ENCODE results near the gene HAAO.

Gene HAAO

DNA sequence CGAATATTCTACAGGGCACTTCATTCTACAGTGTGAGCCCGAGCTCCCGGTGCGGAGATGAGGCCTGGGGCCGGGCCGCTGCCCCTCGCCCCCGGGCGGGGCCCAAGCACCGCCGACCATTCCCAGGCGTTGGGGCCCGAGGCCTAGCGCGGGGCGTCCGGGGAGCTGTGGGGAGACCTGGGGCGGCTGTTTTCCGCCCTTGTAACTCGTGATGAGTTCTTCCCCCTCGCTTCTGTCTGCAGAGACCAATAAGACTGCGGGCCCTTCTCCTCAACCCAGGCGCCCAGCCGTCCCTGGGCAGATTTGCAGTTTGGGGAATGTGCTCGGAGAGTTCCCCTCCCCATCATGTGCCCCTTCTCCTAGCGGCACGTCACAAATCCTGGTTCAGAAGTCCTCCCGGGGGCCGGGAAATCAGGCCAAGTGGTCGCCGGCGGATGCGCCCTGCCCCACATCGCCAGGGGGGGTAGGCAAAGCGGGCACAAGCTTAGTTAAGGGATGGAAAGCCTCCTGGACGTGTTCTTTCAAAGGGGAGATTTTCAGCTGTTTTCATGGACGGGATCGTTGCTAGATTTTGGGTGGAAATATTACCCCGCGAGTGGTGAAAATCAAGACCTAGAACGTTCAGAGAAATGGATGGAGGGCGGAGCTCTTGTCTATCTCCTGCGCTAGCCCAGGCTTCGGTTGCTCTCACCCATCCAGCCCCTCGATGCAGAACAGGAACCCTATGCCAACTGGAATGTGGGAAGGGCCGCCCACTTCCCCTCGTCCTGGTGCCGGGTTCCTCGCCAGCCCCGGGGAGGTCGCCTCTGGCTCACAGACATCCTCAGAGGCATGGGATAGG is 18.8 kb upstream of the HAAO start:
- DNase-seq (ENCODE audit: insufficient read length), result peak; percentile 49
- FAIRE-seq, result no peak
- TF ChIP-seq POLR2A (IDR thresholded peaks at IDR 0.05; ENCODE audit: low read depth, low read length) (no peak), TAF1 (IDR thresholded peaks at IDR 0.05; ENCODE audit: borderline replicate concordance, low read depth, low read length) (no peak), POLR2AphosphoS5 (IDR thresholded peaks at IDR 0.05; ENCODE audit: low read depth, low read length) (no peak)

DNA sequence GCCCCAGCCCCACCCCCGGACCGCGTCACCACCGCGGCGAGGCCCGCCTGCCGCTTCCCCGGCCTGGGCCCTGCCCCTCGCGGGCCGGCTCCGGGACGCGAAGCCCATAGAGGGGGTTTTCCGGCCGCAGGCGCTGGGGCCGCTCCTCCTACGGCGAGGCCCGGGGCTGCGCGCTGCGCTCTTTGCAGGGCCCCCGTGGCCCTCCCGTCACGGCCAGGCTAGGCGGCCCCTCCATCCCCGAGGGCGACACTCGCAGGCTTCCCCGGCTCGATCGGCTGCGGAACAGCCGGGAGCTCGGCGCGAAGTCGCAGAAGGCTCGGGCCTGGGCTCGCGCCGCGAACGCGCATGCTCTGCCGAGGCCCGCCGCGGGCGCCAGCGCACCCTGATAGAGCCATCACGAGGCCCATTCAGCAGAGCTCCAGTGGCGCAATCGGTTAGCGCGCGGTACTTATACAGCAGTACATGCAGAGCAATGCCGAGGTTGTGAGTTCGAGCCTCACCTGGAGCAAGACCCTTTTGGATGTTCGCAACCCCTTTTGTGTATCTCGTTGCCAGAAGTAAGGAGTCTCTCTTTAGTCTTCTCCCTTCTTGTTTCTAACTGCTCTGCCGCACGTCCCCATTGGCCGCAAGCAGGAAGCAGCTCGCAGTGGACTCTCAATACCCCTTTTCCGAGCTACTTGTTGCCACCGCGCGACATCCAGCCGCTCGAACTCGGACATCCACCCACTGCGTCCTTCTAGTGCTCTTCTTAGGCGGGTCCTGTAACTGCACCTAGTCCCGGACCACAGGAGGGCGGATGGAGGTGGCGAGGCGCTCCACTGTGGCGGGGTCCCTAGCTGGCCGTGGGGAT is 18.0 kb upstream of the HAAO start:
- FAIRE-seq (peak; percentile 88), DNase-seq (ENCODE audit: insufficient read length) (peak; percentile 81)
- TF ChIP-seq POLR2AphosphoS5 (IDR thresholded peaks at IDR 0.05; ENCODE audit: low read depth, low read length) (no peak; the same call in 1 of the 2 replicates), POLR2A (IDR thresholded peaks at IDR 0.05; ENCODE audit: low read depth, low read length) (peak; percentile 84; the same call in 1 of the 2 replicates), TAF1 (IDR thresholded peaks at IDR 0.05; ENCODE audit: borderline replicate concordance, low read depth, low read length) (peak; percentile 38; the same call in 1 of the 2 replicates)

DNA sequence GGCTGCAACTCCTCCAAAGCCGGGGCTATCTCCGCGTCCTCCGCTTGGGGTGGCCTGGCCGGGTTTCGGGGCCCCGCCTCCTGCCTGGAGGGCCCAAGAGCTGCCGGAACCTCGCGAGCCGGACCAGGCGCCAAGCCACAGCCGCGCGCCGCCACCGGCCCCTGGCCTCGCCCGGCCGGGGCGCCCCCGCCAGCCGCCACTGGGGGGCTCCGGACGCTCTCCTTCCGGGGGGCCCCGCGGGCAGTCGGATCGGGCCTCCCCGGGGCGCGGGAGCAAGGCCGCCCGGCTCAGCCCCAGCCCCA is 17.4 kb upstream of the HAAO start:
- no peak for FAIRE-seq
- TF ChIP-seq POLR2AphosphoS5 (IDR thresholded peaks at IDR 0.05; ENCODE audit: low read depth, low read length), result no peak
- TF ChIP-seq POLR2A (IDR thresholded peaks at IDR 0.05; ENCODE audit: low read depth, low read length), result no peak
- TF ChIP-seq TAF1 (IDR thresholded peaks at IDR 0.05; ENCODE audit: borderline replicate concordance, low read depth, low read length), result no peak
- DNase-seq (ENCODE audit: insufficient read length), result peak; percentile 74

DNA sequence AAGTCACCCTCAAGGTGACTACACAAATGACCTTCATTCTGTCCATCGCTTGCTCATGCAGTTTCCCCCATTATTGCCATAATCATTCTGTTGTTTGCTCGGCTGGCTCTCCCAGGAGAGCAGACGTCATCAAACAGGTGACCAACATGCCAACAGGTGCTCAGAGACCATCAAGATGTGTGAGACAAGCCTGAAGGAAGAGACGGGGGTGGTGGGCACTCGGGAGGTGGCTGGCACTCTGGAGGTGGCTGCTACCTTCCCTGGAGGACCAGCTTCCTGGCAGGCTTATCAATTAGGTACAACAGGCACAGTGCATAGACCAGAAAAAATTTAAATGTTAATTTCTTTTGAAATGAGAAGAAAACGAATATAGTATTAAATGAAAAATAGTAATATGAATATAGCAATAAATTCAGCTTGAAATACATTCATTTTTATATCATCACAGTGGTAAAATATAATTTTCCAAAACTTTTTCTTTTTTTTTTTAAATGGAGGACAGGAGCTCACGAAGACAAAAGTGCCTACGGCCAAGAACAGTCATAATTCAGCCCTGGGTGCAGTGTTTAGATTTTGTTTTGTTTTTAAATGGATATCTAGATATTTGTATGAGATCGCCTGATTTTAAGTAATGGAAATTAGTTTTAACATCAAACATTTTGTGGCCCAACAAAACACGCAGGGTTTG is 16.9 kb upstream of the HAAO start:
- FAIRE-seq, result no peak
- TF ChIP-seq POLR2AphosphoS5 (IDR thresholded peaks at IDR 0.05; ENCODE audit: low read depth, low read length) (no peak), POLR2A (IDR thresholded peaks at IDR 0.05; ENCODE audit: low read depth, low read length) (no peak)
- no peak for DNase-seq (ENCODE audit: insufficient read length)

DNA sequence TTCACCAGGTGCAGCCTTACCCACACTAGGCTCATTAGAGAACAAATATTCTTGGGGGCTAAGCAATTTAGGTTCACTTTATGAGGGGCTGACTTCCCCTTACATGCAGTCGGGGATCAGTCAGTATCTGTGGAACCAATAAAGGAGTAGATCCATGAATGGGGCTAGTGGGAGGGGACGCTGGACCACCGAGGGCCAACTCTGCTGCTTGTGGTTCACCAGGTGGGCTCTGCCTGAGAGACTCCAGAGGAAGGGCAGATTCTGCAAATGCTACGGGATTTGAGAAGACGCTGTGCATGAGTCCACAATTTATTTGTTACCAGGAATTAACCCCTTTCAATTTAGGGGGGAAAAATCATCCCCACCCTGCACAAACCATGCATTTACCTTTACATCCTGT is 15.9 kb upstream of the HAAO start:
- FAIRE-seq, result no peak
- DNase-seq (ENCODE audit: insufficient read length), result no peak
- TF ChIP-seq POLR2AphosphoS5 (IDR thresholded peaks at IDR 0.05; ENCODE audit: low read depth, low read length) (no peak), POLR2A (IDR thresholded peaks at IDR 0.05; ENCODE audit: low read depth, low read length) (no peak), TAF1 (IDR thresholded peaks at IDR 0.05; ENCODE audit: borderline replicate concordance, low read depth, low read length) (no peak)

DNA sequence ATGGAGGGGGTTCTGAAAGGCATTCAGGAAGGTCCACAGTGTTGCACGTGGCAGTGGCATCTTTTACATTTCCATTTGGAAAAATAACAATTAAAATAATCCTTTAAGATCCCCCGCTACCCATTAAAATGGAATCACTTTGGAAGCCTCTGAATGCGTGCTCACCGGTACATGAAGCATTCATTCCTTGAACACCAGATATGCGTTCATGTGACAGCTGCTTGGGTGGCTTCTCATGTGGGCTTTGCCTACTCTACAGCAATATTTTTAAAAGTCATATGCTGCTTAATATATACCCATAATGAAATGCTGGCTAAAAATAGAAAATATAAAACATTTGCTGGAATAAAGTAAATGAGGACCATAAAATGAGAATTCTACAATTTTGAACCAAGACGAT is 14.4 kb upstream of the HAAO start:
- TF ChIP-seq TAF1 (IDR thresholded peaks at IDR 0.05; ENCODE audit: borderline replicate concordance, low read depth, low read length) (no peak), POLR2A (IDR thresholded peaks at IDR 0.05; ENCODE audit: low read depth, low read length) (no peak), POLR2AphosphoS5 (IDR thresholded peaks at IDR 0.05; ENCODE audit: low read depth, low read length) (no peak)
- FAIRE-seq, result no peak
- DNase-seq (ENCODE audit: insufficient read length), result no peak

DNA sequence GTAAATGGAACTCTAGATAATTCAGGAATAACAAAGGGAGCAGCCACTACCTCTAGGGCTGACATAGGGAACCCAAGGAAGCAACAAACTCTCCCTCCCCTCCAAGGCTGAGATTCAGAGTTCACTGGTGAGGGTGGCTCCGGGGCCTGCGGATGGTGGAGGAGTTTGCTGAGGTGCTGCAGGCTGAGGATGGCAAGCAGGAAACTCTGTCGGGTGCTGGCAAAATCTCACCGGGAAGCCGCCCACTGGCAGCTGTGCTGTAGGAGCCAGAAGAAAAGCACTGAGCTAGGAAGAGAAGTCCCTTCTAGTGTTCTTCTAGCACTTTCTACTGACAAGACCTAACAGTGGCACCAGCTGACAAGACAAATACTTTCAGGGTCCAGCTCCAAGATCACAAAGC is 12.5 kb upstream of the HAAO start:
- TF ChIP-seq POLR2AphosphoS5 (IDR thresholded peaks at IDR 0.05; ENCODE audit: low read depth, low read length) (no peak), TAF1 (IDR thresholded peaks at IDR 0.05; ENCODE audit: borderline replicate concordance, low read depth, low read length) (no peak), POLR2A (IDR thresholded peaks at IDR 0.05; ENCODE audit: low read depth, low read length) (no peak)
- no peak for DNase-seq (ENCODE audit: insufficient read length)
- no peak for FAIRE-seq

DNA sequence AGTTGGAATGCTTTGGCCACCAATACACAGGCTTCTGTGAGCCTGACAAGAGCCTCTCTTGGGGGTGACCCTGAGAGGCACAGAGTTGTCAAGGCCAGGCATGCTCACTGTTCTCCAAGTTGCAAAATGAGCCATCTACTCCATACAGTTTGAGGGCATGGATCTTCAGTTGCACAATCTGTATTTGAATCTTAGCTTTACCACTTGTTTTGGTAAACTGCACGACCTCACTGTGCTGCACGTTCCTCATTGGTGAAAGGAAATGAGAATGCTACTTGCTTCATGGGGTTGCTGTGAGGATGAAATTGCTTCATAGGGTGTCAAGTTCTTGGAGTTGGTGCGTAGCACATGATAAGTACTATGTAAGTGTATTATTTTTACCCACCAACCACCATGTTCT is 12.0 kb upstream of the HAAO start:
- DNase-seq (ENCODE audit: insufficient read length) (no peak), FAIRE-seq (no peak)
- TF ChIP-seq POLR2AphosphoS5 (IDR thresholded peaks at IDR 0.05; ENCODE audit: low read depth, low read length) (no peak), TAF1 (IDR thresholded peaks at IDR 0.05; ENCODE audit: borderline replicate concordance, low read depth, low read length) (no peak), POLR2A (IDR thresholded peaks at IDR 0.05; ENCODE audit: low read depth, low read length) (no peak)

DNA sequence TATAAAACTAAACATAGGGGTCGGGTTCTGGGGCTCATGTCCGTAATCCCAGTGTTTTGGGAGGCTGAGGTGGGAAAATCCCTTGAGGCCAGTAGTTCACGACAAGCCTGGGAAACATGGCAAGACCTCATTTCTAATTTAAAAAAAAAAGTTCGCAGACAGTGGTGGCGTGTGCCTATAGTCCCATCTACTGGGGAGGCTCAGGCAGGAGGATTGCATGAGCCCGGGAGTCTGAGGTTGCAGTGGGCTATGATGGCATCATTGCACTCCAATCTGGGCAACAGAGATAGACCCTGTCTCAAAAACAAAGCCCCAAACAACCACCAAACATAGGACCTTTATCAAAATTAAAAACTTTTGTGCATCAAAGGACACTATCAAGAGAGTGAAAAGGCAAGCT is 9.8 kb upstream of the HAAO start:
- FAIRE-seq (no peak), DNase-seq (ENCODE audit: insufficient read length) (no peak)
- no peak for TF ChIP-seq POLR2A (IDR thresholded peaks at IDR 0.05; ENCODE audit: low read depth, low read length)
- no peak for TF ChIP-seq TAF1 (IDR thresholded peaks at IDR 0.05; ENCODE audit: borderline replicate concordance, low read depth, low read length)
- no peak for TF ChIP-seq POLR2AphosphoS5 (IDR thresholded peaks at IDR 0.05; ENCODE audit: low read depth, low read length)

DNA sequence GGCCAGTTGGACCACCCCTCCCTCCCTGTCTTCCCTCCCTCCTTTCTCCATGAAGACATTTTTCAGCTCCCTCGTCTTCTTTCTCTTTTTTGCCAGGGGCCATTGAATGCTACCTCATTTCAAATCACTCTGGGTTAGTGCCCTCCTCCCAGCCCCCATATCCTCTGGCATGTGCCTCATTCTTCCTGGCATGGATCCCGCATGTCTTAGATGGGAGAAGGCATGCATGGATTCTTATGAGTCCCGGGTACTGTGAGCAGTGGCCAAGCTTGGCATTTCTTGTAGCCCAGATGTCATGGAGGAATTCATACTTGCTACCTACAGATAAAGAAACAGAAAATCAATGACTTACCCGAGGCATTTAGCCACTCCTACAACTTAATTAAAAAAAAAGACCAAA is 9.0 kb upstream of the HAAO start:
- DNase-seq (ENCODE audit: insufficient read length) (no peak), FAIRE-seq (no peak)
- TF ChIP-seq POLR2A (IDR thresholded peaks at IDR 0.05; ENCODE audit: low read depth, low read length), result no peak
- TF ChIP-seq POLR2AphosphoS5 (IDR thresholded peaks at IDR 0.05; ENCODE audit: low read depth, low read length), result no peak
- no peak for TF ChIP-seq TAF1 (IDR thresholded peaks at IDR 0.05; ENCODE audit: borderline replicate concordance, low read depth, low read length)

DNA sequence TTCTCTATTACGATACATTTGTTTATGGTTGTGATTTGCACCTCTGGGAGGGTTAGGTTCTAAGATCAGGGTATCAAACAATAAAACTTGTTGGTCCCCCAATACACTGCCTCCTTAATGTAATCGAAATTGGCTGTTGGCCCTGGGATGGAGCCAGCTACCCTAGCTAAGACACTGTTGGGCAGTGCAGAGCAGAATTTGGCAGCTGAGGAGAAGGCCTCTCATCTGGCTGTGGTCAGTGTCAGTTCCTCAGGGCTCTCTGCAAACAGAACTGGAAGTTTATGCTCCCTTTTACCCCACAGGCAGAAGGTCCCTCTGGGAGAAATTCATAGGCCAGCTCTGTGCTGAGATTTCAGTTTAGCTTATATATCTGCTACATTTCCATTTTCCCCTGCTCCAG is 8.6 kb upstream of the HAAO start:
- DNase-seq (ENCODE audit: insufficient read length) (no peak), FAIRE-seq (peak; percentile 21)
- no peak for TF ChIP-seq POLR2A (IDR thresholded peaks at IDR 0.05; ENCODE audit: low read depth, low read length)
- no peak for TF ChIP-seq TAF1 (IDR thresholded peaks at IDR 0.05; ENCODE audit: borderline replicate concordance, low read depth, low read length)
- TF ChIP-seq POLR2AphosphoS5 (IDR thresholded peaks at IDR 0.05; ENCODE audit: low read depth, low read length), result no peak

Measured in GM12892 (cell line).